GM21526 (cell line): Measurements from ENCODE around the gene WDR44.
"Not testable (repeated sequence)": the region's sequence is repeated elsewhere in the genome, so short reads cannot be mapped to it uniquely, and the experiment has no call there.

Source experiments
- ATAC-seq: cut with Tn5 transposase; IDR thresholded peaks from one replicate; pipeline ENCODE4 v1.9.1; 2021; ENCODE audit warnings: moderate library complexity; ENCODE audit not compliant: unreplicated experiment, low FRiP score

Gene WDR44

GRCh38 chrX:118345464-118346257, at the start of gene WDR44:
TSS of gene WDR44 (plus strand) at chrX:118346106. CDS start at chrX:118346504, 398 bp downstream.
- ATAC-seq = peak; percentile 86

DNA sequence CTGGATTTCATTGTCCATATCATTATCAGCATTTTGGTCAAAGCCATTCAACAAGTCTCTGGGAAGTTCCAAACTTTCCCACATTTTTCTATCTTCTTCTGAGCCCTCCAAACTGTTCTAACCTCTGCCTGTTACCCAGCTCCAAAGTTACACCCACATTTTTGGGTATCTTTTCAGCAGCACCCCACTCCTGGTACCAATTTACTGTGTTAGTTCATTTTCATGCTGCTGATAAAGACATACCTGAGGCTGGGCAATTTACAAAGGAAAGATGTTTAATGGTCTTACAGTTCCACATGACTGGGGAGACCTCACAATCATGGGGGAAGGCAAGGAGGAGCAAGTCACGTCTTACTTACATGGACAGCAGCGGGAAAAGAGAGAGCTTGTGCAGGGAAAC, 40.1 kb upstream of the WDR44 start:
- not testable (repeated sequence) for ATAC-seq

- ATAC-seq = no peak
These were observed 30.4 kb upstream of the WDR44 start for GRCh38 chrX:118315529-118315928.

DNA sequence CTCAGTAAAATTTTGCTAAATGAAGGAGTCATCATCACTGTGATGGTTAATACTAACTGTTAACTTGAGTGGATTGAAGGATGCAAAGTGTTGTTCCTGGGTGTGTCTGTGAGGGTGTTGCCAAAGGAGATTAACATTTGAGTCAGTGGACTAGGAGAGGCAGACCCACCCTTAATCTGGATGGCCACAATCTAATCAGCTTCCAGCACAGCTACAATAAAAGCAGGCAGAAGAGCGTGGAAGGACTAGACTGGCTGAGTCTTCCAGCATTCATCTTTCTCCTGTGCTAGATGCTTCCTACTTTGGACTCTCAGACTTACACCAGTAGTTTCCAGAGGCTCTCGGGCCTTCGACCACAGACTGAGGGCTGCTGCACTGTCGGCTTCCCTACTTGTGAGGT, 21.3 kb upstream of the WDR44 start:
- no peak for ATAC-seq

DNA sequence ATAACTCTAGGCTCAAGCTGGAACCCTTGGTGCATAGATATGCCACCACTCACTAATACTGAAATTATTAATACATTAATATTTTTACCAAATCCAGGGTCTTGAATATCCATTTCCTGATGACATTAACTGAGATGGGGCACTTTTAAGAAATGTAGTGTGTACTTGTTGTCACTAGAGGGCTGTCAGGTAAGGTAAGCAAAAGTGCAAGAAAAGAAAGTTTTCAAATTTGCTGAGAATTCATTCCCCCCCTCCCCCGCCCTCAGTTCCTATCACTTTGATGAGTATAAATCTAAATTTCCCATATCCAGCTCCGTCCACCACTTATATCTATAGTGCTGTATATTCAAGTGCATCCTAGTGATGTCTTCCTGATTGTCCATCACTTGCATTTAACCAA, 20.5 kb upstream of the WDR44 start:
- ATAC-seq = no peak

DNA sequence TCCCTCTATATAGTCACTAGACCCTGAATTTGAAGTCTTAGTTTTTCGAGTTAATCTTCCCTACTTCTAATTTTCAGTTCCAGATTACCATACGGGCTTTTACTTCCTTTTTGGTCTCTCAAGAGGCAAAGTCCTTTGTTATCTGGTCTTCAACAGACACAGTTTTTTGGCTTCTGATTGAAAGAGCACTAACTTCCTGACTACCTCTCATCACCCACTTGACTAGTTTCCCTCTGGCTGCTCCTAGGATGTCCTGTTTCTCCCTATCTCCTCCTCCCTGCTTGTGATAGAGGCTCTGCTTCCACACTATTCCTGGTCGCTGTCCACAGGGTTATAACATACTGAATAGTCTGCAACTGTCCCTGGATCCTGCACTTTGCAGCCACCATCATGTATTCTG, 16.7 kb upstream of the WDR44 start:
- ATAC-seq = no peak

- no peak for ATAC-seq
These were observed 8.2 kb upstream of the WDR44 start for GRCh38 chrX:118337687-118338086.

- ATAC-seq = no peak
These were observed 7.0 kb upstream of the WDR44 start for GRCh38 chrX:118338930-118339329.

GRCh38 chrX:118345045-118345463, 852 bp upstream of the WDR44 start:
- ATAC-seq = peak; percentile 19

GRCh38 chrX:118346258-118347094, 570 bp downstream of the WDR44 start:
- peak; percentile 24 for ATAC-seq

DNA sequence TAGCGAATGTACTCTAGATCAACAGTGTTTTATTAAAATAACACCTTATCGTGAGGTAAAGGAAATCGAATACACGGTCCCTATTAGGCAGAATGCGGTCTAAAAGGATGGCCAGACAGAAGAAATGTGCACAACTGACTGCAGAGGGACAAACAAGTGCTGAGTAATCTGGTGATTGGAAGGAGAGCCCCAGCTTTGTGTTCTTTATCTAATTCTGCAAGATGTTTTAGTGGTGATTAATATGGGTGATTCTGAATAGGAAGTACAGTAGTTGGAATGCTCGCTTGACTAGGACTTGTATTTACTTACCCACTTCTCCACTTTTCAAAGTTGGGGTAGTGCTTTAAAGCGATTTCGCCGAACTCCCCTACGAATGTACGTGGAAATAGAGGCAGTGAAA, 1.2 kb downstream of the WDR44 start:
- ATAC-seq = no peak

DNA sequence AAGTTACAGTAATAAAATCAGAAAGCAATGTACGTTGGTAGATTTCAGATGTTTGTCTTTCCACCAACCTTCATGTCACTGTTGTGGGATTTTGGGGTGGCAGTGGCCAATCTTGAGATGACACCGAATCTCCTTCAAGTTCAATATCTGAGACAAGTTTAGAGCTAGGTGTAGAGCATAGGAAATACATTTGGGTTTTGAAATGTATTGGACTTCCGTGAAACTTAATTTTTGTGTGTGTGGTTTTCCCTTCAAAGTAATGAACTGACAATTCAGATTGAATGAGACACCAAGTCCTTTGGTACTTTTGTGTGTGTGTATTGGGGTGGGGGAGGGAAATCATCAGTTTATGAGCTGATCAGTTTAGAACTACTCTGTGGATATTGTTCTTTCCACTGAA, 1.8 kb downstream of the WDR44 start:
- ATAC-seq = no peak

GRCh38 chrX:118348186-118348810, 2.4 kb downstream of the WDR44 start:
- ATAC-seq = no peak

GRCh38 chrX:118349188-118349587, 3.3 kb downstream of the WDR44 start:
- ATAC-seq = no peak

GRCh38 chrX:118350221-118350620, 4.3 kb downstream of the WDR44 start:
- no peak for ATAC-seq

GRCh38 chrX:118350706-118351105, 4.8 kb downstream of the WDR44 start:
- no peak for ATAC-seq

DNA sequence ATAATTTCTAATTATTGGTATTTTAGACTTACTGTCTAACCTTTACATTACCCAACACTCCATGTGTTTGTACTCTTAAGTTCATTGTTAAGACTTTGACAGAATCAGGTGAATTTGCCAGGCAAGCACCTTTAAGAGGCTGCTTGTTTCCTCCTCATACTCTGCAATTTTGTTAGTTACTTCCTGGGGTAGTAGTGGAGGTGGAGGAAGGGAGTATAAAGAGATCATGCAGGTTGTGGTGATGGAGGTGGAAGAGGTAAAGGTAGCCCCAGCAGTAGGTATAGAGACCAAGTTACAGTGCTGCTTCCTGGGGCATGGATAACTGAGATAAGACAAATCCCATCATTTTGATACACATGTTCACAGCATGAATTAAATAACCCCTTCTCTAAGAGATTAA, 6.7 kb downstream of the WDR44 start:
- ATAC-seq = no peak

DNA sequence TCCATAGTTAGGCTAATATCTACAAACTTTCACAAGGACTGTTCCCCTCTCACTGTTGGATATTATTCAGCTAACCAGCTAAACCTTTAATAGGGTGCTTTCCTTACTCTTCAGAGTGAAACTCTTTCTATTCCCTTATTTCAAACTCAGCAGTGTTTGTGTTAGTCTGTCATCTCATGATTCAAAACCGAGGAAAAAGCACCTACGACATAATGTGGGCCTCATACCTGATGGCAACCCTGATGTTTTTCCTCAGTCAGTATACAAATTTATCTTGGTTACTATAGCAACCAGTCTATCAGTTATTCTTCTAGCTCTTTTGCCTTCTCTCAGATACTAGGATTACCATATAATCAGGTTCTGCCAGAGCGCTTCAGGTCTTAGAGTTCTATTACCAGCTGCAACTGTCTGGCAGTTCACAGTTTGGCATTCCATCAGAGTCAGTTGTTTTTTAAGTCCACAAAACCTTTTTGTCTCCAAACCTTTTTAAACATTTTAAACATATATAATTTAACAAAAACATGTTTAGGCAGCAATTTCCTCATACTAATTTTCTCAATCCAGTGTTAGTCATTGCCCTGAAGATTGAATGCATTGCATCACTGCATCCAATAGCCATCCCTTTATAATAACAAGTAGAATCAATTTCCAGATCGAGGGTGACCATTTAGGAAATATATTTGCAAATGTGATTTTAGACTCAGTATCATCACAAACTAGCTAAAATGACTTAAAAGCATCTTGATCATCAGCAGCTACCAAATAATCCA, 7.4 kb downstream of the WDR44 start:
- no peak for ATAC-seq

GRCh38 chrX:118355225-118355920, 9.5 kb downstream of the WDR44 start:
- no peak for ATAC-seq

- no peak for ATAC-seq
These were observed 10.3 kb downstream of the WDR44 start for GRCh38 chrX:118356154-118356701.
